VCaP (cell line): ENCODE results near the gene ANKRD18A.
A peak's percentile ranks its signal among the peaks of the same experiment; 100 is the strongest.

Experiments used
- H3K27ac ChIP-seq: fragments of 450-650 bp; 2 replicates; pipeline ENCODE4 v1.5.1; 2017
- CTCF ChIP-seq: fragments of 450-650 bp; conservative IDR thresholded peaks from 2 replicates; pipeline ENCODE4 v1.5.1; 2017; ENCODE audit warnings: mild to moderate bottlenecking, moderate library complexity

Gene ANKRD18A

DNA sequence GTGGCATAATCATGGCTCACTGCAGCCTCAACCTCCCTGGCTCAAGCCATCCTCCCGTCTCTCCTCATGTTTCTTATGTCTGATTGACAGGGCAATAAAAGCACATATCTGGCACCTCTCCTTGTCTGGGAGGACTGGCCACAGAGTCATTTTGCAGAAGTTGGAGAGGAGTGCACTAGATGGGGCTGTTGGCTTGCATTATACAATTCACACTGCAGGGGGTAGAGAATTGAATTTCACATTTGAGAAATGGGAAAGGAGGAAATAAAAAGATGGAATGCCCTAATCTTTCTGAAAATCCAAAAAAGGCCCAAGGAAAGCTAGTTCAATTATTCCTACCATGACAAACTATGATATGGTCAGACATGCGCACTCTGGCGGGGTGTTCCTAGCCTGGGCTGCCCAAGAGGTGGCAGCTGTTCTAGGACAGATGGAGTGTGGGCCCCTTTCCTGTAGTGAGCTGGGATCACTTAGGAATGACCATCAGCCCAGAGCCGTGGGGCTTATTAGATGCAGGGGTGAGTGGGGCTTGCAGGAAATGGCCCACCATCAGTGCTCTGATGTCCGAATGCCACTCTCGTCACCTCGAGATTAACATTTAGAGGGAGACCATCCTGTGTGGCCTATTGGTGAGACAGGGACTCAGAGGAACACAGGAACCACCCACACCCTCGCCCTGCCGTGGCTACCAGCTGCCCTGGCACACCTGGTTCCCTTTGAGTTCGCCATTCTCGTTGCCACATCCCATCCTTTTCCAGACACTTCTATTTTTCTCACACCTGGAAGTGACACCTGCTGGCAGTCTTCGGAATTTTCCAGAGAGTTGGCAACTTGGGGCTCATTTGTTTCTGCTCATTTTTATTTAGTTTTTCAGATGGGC, 21.8 kb upstream of the ANKRD18A start:
- TF ChIP-seq CTCF: peak; percentile 71
- peak overlapping the region; percentile 19; the same call in 1 of the 2 replicates for H3K27ac ChIP-seq

DNA sequence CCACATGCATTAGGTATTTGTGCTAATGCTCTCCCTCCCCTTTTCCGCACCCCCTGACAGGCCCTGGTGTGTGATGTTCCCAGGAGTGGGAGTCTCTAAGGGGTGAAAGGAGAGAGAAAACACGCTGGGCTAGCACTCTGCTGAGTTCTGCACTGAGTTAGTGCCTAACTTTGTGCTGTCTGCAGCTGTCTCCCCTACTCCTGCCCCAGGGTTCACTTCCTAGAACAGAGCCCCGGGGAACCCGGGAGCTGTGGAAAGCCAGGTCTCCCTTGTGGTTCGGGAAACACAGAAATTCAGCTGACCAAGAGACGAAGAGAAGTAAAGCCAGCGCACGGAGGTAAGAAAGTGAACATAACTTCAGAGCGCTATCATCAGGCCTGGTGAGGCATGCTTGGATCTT, 20.7 kb upstream of the ANKRD18A start:
- TF ChIP-seq CTCF: no peak
- no peak overlapping the region for H3K27ac ChIP-seq

GRCh38 chr9:38639577-38639940, 19.2 kb upstream of the ANKRD18A start:
- H3K27ac ChIP-seq: no peak overlapping the region
- no peak for TF ChIP-seq CTCF

DNA sequence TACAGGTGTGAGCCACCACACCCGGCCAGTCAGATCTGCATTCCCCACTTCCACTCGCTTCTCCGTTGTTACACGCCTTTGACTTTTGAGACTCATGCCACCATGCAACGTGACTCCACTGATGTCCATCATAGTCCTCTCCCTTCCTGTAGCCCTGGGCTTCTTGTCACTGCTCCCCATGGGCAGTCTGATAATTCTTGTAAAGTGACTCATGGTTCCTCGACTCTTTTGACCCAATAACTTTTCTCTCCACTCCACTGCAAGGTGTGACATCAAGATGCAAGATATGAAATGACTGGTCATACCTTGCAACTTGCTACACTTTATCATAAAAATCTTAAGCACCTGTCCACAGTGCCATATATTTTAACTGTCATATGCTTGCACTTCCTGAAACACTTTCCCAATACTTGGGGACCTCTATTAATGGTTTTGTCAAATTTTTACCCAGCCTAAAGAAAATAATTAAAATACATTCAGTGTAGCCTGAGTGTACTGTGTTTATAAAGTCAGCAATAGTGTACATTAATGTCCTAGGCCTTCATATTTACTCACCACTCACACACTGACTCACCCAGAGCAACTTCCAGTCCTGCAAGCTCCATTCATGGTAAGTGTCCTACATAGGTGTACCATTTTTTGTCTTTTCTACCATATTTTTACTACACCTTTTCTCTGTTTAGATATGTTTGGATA, 18.6 kb upstream of the ANKRD18A start:
- TF ChIP-seq CTCF: no peak
- no peak overlapping the region for H3K27ac ChIP-seq

DNA sequence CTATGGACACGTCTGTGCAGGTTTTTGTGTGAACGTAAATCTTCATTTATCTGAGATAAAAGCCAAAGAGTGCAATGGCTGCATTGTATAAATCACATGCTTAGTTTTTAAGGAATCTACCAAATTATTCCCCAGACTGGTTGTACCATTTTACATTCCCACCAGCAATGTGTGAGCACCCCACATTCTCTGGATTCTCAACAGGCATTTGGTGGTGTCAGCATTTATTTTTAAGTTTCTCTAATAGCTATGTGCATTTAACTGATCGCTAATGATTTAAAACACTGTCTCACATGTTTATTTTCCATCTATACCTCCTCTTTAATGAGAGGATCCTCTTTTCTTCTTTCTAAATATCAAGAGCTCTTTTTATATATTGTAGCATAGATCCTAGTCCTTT, 13.9 kb upstream of the ANKRD18A start:
- peak overlapping the region; percentile 52 for H3K27ac ChIP-seq
- TF ChIP-seq CTCF: no peak

- TF ChIP-seq CTCF: no peak
- H3K27ac ChIP-seq: no peak overlapping the region
These were observed 9.1 kb upstream of the ANKRD18A start for GRCh38 chr9:38629511-38629910.

DNA sequence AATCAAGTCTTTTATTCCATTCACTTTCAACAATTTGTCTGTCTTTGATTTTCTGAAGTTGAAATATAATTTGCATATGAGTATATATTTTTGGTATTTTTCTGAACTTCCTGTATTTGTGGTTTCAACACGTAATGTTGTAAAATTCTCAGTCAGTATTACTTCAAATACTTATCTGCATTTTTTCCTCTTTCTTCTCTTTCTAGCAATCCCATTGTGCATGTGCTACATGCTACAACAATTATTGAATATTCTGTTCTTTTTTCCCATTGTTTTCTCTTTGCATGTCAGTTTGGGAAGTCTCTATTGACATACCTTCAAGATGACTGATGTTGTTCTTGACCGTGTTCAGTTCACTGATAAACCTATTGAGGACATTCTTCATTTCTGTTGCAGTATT, 5.6 kb upstream of the ANKRD18A start:
- no peak for TF ChIP-seq CTCF
- no peak overlapping the region for H3K27ac ChIP-seq
